Activated CD4-positive, alpha-beta T cell treated with anti-CD3 and anti-CD28 coated beads, Interleukin-2, amount 10 ng/mL, durations not matched to agents 24 days and 14 days (primary cell): ENCODE data around the gene PLPP4. TPM values are rescaled to one million over a fixed set of nuclear protein-coding genes. Genes with fewer than 3 reads are reported as not detected.

Experiments
- DNase-seq: peaks from one replicate; pipeline ENCODE4 v3.0.0; 2022
- H3K27ac Mint-ChIP-seq: one replicate; pipeline ENCODE4 v1.8.0; 2022; ENCODE audit warnings: mild to moderate bottlenecking, mixed read lengths
- H3K27me3 Mint-ChIP-seq: one replicate; pipeline ENCODE4 v1.8.0; 2022; ENCODE audit warnings: mixed read lengths
- H3K36me3 Mint-ChIP-seq: one replicate; pipeline ENCODE4 v1.8.0; 2022; ENCODE audit warnings: low read depth, mild to moderate bottlenecking, mixed read lengths
- H3K4me1 Mint-ChIP-seq: one replicate; pipeline ENCODE4 v1.8.0; 2021; ENCODE audit warnings: mixed read lengths
- H3K4me3 Mint-ChIP-seq: one replicate; pipeline ENCODE4 v1.8.0; 2022; ENCODE audit warnings: mild to moderate bottlenecking, moderate library complexity, mixed read lengths
- H3K9me3 Mint-ChIP-seq: one replicate; pipeline ENCODE4 v1.8.0; 2021; ENCODE audit warnings: mixed read lengths
- intact Hi-C: fragments of 100-400 bp; cut with micrococcal nuclease; formaldehyde crosslinking; loops from one replicate; pipeline ENCODE4 v1.15.1; 2023
- total RNA-seq: library from RNA; stranded (reverse); gene quantifications from 2 replicates; pipeline ENCODE4 v1.2.3, GENCODE V29; 2022

Gene PLPP4
- total RNA-seq, 1 donor from 2014 or later, result not detected

DNA sequence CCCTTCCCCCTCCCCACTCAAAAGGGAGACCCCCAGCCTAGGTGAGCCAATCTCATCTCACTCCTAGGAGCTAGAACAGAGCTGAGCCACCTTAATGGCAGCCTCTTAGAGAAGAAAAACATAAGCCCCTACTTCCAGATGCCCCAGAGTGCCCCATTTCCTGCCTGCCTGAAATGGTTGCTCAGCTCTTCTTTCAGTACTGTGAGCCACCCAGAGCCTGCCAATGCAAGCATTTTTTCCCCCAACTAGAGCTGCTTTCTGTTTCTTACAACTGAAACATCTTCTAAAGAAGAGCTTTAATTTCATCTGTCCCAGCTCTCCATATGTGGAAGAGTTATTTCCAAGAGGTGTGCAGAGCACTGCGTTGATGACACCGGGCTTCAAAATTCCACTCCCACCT, 136.7 kb downstream of the PLPP4 start:
- H3K27ac Mint-ChIP-seq, result no peak overlapping the region
- no peaks in the 10 kb centered on the region for H3K36me3 Mint-ChIP-seq
- intact Hi-C loops, result no loop called here
- H3K4me3 Mint-ChIP-seq, result no peak overlapping the region
- no peaks in the 10 kb centered on the region for H3K27me3 Mint-ChIP-seq
- no peaks in the 10 kb centered on the region for H3K4me1 Mint-ChIP-seq
- DNase-seq, result no peak
- H3K9me3 Mint-ChIP-seq, result no peaks in the 10 kb centered on the region

DNA sequence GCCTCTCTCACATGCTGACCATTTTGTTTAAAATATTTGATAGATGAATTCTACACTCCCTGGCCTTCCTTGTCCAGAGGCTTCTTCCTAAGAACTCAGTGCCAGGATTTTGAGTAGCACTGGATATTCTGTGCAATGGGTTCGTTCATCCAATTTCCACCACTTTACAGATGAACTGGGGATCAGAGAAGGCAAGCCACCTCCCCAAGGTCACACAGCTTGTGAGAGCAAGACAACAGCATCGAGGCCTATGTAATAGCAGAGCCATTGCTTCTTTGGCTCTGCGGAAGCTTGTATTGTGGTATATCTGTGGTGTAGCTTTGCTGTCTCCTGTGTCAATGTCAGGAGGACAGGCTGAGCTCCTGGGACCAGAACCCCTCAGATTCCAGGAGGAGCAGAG, 140.9 kb downstream of the PLPP4 start:
- Mint-ChIP-seq H3K36me3 (no peaks in the 10 kb centered on the region), H3K4me3 (no peak overlapping the region), H3K4me1 (peaks cover 2% of the 10 kb centered on the region), H3K27ac (no peak overlapping the region), H3K9me3 (no peaks in the 10 kb centered on the region), H3K27me3 (no peaks in the 10 kb centered on the region)
- intact Hi-C loops, result no loop called here
- DNase-seq, result no peak

GRCh38 chr10:120598386-120598785, 141.4 kb downstream of the PLPP4 start:
- DNase-seq, result no peak
- Mint-ChIP-seq H3K9me3 (no peaks in the 10 kb centered on the region), H3K27ac (no peak overlapping the region), H3K4me1 (peaks cover 2% of the 10 kb centered on the region), H3K36me3 (no peaks in the 10 kb centered on the region), H3K4me3 (no peak overlapping the region), H3K27me3 (no peaks in the 10 kb centered on the region)
- intact Hi-C loops, result no loop called here

GRCh38 chr10:120599200-120599724, 142.2 kb downstream of the PLPP4 start:
- no peaks in the 10 kb centered on the region for H3K36me3 Mint-ChIP-seq
- no peak overlapping the region for H3K27ac Mint-ChIP-seq
- H3K9me3 Mint-ChIP-seq, result no peaks in the 10 kb centered on the region
- no peak for DNase-seq
- no peak overlapping the region for H3K4me3 Mint-ChIP-seq
- no peaks in the 10 kb centered on the region for H3K27me3 Mint-ChIP-seq
- peaks cover 2% of the 10 kb centered on the region for H3K4me1 Mint-ChIP-seq
- intact Hi-C loops, result no loop called here

DNA sequence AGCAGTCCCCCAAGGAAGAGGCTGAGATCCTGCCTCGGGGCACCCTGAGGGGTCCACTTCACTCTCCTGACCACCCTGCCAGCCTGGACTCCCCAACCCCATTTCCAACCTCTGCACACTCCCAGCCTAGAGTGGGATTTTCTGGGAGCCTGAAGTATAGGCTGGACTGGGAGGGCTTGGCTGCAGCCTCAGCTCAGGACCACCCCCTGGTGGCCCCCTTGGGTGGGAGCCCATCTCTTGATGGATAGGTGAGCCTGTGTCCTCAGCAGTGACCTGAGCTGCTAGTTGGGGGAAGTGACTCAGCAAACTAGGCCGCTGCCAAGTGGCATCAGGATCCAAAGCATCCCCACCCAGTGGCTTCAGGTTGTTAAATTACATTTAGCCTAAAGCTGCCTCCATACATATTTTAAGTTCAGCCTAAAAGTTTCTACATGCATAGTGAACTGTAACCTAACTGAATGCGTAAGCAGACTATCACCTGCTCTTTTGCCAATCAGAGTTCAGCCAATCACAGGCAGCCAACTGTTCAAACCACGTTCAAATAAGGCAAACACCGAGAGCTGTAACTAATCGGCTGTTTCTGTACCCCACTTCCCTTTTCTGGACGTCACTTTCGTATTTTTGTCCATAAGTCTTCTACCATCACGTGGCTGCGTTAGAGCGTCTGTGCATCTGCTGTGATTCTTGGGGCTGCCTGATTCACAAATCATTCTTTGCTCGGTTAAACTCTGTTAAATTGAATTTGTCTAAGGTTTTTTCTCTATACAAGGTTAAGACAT, 144.0 kb downstream of the PLPP4 start:
- Mint-ChIP-seq H3K9me3 (no peaks in the 10 kb centered on the region), H3K27me3 (no peaks in the 10 kb centered on the region), H3K27ac (no peak overlapping the region), H3K4me3 (no peak overlapping the region), H3K4me1 (peaks cover 2% of the 10 kb centered on the region), H3K36me3 (no peaks in the 10 kb centered on the region)
- no peak for DNase-seq
- intact Hi-C loops, result no loop called here

DNA sequence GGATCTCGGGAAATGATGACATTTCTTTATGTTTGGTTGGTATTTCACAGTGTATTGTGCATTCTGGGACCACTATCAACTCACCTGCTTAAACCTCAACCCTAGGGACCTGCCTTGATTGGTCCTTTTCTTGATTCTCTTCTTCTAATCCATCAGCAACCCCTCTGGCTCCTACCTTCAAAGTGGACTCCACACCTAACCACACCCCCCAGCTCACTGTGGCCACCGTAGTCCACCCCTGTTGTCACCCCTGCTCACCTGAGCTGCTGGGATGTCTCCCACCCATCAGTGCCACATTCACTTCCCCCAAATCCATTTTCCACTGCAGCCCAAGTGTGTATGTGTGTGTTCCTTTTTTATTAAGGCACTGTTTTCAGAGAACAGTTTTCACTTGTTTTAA, 145.0 kb downstream of the PLPP4 start:
- H3K9me3 Mint-ChIP-seq, result no peaks in the 10 kb centered on the region
- intact Hi-C loops, result no loop called here
- DNase-seq, result no peak
- H3K36me3 Mint-ChIP-seq, result no peaks in the 10 kb centered on the region
- peaks cover 2% of the 10 kb centered on the region for H3K4me1 Mint-ChIP-seq
- no peak overlapping the region for H3K4me3 Mint-ChIP-seq
- no peak overlapping the region for H3K27ac Mint-ChIP-seq
- no peaks in the 10 kb centered on the region for H3K27me3 Mint-ChIP-seq

DNA sequence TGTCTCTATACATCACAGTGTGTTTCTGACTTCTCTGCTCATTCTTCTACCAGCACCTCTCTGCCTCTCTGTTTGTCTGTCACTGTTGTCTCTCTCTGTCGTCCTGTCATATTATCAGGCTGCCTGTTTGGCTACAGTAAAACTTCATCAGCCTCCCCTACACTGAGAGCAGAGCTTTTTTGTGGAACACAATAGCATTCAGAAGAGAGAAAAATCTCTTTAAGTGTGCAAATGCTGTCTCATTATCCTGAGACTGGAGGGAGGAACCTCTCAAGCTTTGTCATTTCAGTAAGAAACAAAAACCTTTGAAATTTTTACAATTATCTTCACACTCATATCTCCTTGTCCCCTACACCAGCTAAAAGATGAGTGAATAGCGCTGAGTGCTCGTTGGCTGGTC, 148.4 kb downstream of the PLPP4 start:
- Mint-ChIP-seq H3K27me3 (no peaks in the 10 kb centered on the region), H3K9me3 (peaks cover 2% of the 10 kb centered on the region), H3K36me3 (no peaks in the 10 kb centered on the region), H3K4me3 (no peak overlapping the region), H3K4me1 (peaks cover 2% of the 10 kb centered on the region), H3K27ac (no peak overlapping the region)
- intact Hi-C loops, result no loop called here
- DNase-seq, result no peak

GRCh38 chr10:120606051-120606764, 149.2 kb downstream of the PLPP4 start:
- peaks cover 2% of the 10 kb centered on the region for H3K4me1 Mint-ChIP-seq
- intact Hi-C loops, result no loop called here
- no peak overlapping the region for H3K27ac Mint-ChIP-seq
- H3K36me3 Mint-ChIP-seq, result no peaks in the 10 kb centered on the region
- H3K4me3 Mint-ChIP-seq, result no peak overlapping the region
- DNase-seq, result no peak
- H3K9me3 Mint-ChIP-seq, result peaks cover 2% of the 10 kb centered on the region
- H3K27me3 Mint-ChIP-seq, result no peaks in the 10 kb centered on the region

DNA sequence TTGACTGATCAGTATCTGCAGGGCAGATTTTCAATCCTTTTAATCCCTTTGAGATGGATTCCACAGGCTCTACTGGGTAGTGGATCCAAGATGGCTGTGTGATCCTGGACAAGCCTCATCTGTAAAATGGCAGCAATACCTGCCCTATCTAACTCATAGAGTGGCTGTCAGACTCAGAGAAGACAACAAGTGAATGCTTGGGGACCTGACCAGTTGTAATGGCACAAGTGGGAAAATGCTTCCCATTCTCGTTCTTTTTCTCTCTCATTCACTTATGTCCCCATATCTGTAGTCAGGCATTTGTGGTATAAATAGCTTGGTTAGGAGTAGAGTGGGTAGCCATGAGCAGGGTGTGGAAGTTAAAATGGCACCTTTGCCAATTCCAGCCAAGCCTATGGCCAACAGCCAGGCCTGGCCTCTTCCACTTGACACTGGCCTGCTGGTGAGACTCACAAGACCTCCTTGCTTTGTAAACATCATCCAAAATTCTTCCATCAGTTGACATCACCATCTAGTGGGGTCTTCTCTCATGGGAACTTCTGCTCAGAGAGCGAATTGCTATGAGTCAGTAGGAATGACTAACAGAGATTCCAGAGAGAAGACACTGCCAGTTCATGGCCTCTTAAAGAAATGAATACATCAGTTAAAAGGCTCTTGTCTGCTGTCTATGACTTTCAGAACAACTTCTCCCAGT, 150.1 kb downstream of the PLPP4 start:
- no peaks in the 10 kb centered on the region for H3K36me3 Mint-ChIP-seq
- H3K27ac Mint-ChIP-seq, result no peak overlapping the region
- intact Hi-C loops, result no loop called here

GRCh38 chr10:120607710-120608703, 151.0 kb downstream of the PLPP4 start:
- Mint-ChIP-seq H3K36me3 (no peaks in the 10 kb centered on the region), H3K4me3 (no peak overlapping the region), H3K9me3 (peaks cover 2% of the 10 kb centered on the region), H3K4me1 (no peaks in the 10 kb centered on the region), H3K27me3 (no peaks in the 10 kb centered on the region), H3K27ac (no peak overlapping the region)
- intact Hi-C loops, result no loop called here
- no peak for DNase-seq

More for the DNA sequence above, 150.1 kb downstream of the PLPP4 start:
- H3K4me3 Mint-ChIP-seq, result no peak overlapping the region
- H3K27me3 Mint-ChIP-seq, result no peaks in the 10 kb centered on the region
- peaks cover 2% of the 10 kb centered on the region for H3K9me3 Mint-ChIP-seq
- no peak for DNase-seq
- H3K4me1 Mint-ChIP-seq, result no peaks in the 10 kb centered on the region

DNA sequence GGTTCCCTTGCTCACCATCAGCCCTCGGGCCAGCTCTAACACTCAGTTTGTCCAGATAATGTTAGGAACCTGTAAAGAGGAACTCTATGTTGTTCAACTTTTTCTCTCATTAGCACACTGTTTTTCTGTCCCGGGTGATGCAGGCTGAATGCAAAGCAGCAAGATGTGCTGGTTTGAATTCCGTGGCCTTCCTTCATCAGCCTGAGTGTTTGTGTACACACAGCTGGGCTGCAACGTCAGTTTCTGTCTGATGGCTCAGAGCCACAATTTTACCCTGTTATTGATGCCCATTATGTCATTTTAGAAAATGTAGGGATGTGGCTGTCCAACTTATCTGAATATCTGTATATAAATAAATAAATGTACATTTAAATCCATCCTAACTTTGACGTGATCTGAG, 152.0 kb downstream of the PLPP4 start:
- Mint-ChIP-seq H3K4me1 (no peaks in the 10 kb centered on the region), H3K36me3 (no peaks in the 10 kb centered on the region), H3K4me3 (no peak overlapping the region), H3K27me3 (no peaks in the 10 kb centered on the region), H3K27ac (no peak overlapping the region), H3K9me3 (peaks cover 2% of the 10 kb centered on the region)
- no peak for DNase-seq
- intact Hi-C loops, result no loop called here

DNA sequence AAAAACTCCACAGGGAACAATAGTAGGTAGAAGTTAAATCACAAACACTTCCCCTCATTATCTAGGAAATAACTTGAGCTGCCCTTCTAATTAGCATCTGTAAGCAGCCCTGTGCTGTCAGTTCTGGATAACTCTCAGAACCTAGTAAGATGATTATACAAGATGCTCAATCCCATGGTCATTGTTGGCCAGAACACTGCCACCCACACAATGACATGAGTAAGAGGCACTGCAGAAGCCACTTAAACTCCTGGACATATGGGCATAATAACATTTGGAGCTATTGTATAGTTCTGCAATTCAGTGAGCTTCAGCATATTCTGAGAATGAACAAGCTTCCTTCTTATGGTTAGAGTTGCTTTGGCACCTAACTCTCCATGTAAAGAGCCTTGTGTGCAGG, 153.8 kb downstream of the PLPP4 start:
- intact Hi-C loops, result no loop called here
- Mint-ChIP-seq H3K36me3 (no peaks in the 10 kb centered on the region), H3K4me3 (no peak overlapping the region), H3K4me1 (no peaks in the 10 kb centered on the region), H3K27me3 (no peaks in the 10 kb centered on the region), H3K27ac (no peak overlapping the region), H3K9me3 (peaks cover 11% of the 10 kb centered on the region)
- DNase-seq, result no peak

DNA sequence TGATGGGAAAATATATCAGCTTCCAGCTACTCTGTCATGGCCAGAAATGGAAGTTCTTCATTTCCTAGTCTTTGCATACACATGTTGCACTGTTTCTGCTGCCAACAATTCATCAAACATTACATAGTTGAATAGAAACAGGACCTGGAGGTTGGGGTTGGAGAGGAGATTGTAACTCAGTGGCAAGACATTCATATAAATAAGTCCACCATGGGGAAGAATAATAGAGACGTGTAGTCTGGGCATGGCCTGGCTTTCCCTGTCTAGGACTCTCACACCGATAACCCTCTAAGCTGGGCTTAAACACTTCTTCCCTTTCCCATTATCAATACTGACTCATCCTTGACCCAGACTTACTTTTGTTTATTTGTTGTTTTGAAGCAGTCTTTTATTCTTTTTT, 155.7 kb downstream of the PLPP4 start:
- Mint-ChIP-seq H3K9me3 (peaks cover 14% of the 10 kb centered on the region), H3K4me3 (no peak overlapping the region), H3K27me3 (no peaks in the 10 kb centered on the region), H3K36me3 (no peaks in the 10 kb centered on the region), H3K4me1 (no peaks in the 10 kb centered on the region), H3K27ac (no peak overlapping the region)
- DNase-seq, result no peak
- intact Hi-C loops, result no loop called here
